K562 (cell line): Measurements from ENCODE around the gene CEP76.

Experiments
- CTCF ChIP-seq, 3 experiments: IDR thresholded peaks in 2 of 3; conservative IDR thresholded peaks in 1 of 3; 2 replicates each; pipeline ENCODE4 v1.5.1; 2011 to 2012; ENCODE audit warnings: low read length in 3 of 3, mild to moderate bottlenecking in 3 of 3, control low read depth in 2 of 3, improper control_type of control experiment in 1 of 3, inconsistent platforms in 1 of 3, low read depth in 1 of 3, mixed read lengths in 1 of 3, moderate library complexity in 1 of 3; ENCODE audit not compliant: insufficient read depth in 2 of 3
- SMARCE1 ChIP-seq: fragments of 450-650 bp; IDR thresholded peaks from 2 replicates; pipeline ENCODE4 v1.7.1; 2016; ENCODE audit warnings: mild to moderate bottlenecking

GRCh38 chr18:12656605-12656937 is 46.0 kb downstream of the CEP76 start:
- TF ChIP-seq CTCF (IDR thresholded peaks at IDR 0.05 in 2 of 3, conservative IDR thresholded peaks at IDR 0.05 in 1 of 3; ENCODE audit: insufficient read depth in 2 of 3, low read depth in 1 of 3, low read length in 3 of 3) (no peak), SMARCE1 (no peak)
